Brain pericyte (primary cell): ENCODE data around the gene ZNF226.
"Not testable (repeated sequence)": the region's sequence is repeated elsewhere in the genome, so short reads cannot be mapped to it uniquely, and the experiment has no call there.

ENCODE experiments used
- DNase-seq: peaks from one replicate; pipeline ENCODE4 v3.0.0-alpha.2; 2012; ENCODE audit warnings: low read depth, low spot score

The ZNF226 gene

DNA sequence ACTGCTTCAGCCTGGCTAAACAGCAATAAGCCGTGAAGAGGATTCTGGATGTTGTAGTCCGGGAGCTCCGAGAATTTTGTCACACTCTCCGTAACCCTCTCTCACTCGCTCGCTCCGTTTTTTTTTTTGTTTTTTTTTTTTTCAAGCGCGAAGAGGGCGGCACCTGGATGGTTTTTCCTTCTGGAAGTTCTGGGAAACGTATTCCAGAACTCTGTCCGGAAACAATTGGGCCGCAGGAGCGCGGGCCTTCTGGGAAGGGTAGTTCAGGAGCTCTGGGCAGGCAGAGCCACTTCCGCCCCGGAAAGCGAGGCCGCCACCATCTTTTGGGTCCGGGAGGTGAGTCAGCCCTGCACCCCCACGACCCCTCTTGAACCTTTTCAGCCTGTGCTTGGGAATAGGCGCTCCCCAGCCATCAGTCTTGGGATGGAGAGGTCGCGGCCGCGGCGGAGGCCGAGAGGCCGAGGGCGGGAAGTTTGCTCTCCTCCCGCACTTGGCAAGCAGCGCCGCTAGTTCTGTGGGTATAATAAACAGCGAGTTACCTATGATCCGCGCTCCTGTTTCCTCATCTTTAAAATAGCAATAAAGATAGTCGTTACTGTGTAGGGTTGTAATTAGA is 47.5 kb downstream of the ZNF226 start, which contains the start of gene ZNF227:
Gene ZNF227, plus strand, starts transcription at position 283 of the 616 bp plus-strand sequence. CDS start 5,261 bp downstream, outside the sequence.
- peak; percentile 83 for DNase-seq

- no peak for DNase-seq
Measured at GRCh38 chr19:44212866-44213346, 48.0 kb downstream of the ZNF226 start.

- DNase-seq = not testable (repeated sequence)
Measured at GRCh38 chr19:44219926-44220325, 55.0 kb downstream of the ZNF226 start.

DNA sequence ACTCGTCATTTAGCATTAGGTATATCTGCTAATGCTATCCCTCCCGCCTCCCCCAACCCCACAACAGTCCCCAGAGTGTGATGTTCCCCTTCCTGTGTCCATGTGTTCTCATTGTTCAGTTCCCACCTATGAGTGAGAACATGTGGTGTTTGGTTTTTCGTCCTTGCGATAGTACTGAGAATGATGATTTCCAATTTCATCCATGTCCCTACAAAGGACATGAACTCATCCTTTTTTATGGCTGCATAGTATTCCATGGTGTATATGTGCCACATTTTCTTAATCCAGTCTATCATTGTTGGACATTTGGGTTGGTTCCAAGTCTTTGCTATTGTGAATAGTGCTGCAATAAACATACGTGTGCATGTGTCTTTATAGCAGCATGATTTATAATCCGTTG is 55.9 kb downstream of the ZNF226 start:
- DNase-seq = not testable (repeated sequence)

- DNase-seq = not testable (repeated sequence)
Measured at GRCh38 chr19:44221291-44221690, 56.4 kb downstream of the ZNF226 start.
